GM12878 (cell line): ENCODE results near the gene TCF4. TPM values are rescaled to one million over a fixed set of nuclear protein-coding genes. Genes with fewer than 3 reads are reported as not detected.
A peak's percentile ranks its signal among the peaks of the same experiment; 100 is the strongest.

ENCODE experiments used
- ATAC-seq: fragments of 200-7000 bp; cut with Tn5 transposase; 3 replicates; pipeline ENCODE4 v1.9.1; 2020; ENCODE audit warnings: mild to moderate bottlenecking, moderate library complexity
- BruUV-seq: library from RNA; stranded (reverse); fragments of 400-500 nt; replicated peaks from 2 replicates; lab custom pipeline; 2021; lab: Mats Ljungman, UMichigan
- CTCF ChIA-PET: fragments of 300-600 bp; sonication (Branson Sonifier 250); formaldehyde crosslinking; extraction: SDS; loops from one replicate; lab custom pipeline; 2021; ENCODE audit warnings: inconsistent platforms; lab: Yijun Ruan, JAX
- POLR2A ChIA-PET: fragments of 350-600 bp; formaldehyde crosslinking; extraction: SDS; loops from one replicate; lab custom pipeline; 2021; ENCODE audit warnings: inconsistent platforms; lab: Charles Lee
- RAD21 ChIA-PET: fragments of 300-600 bp; sonication (Branson Sonifier 250); formaldehyde crosslinking; loops from one replicate; lab custom pipeline; 2023; ENCODE audit warnings: antibody characterized with exemption; ENCODE audit not compliant: unreplicated experiment; lab: Charles Lee
- SMC1A ChIA-PET: fragments of 300-600 bp; sonication (Branson Sonifier 250); formaldehyde crosslinking; loops from one replicate; lab custom pipeline; 2023; ENCODE audit not compliant: unreplicated experiment, uncharacterized antibody; lab: Charles Lee
- DNase-seq: peaks from one replicate; pipeline ENCODE4 v3.0.0-alpha.2; 2011; ENCODE audit warnings: low read depth, low spot score
- FAIRE-seq: peaks from 3 replicates; lab custom pipeline; 2011; peaks lifted over from hg19 to GRCh38; lab: Jason Lieb, UNC
- H2AFZ ChIP-seq: 2 replicates; pipeline ENCODE4 v1.6.0; 2011; ENCODE audit warnings: low read depth, low read length, control low read depth; ENCODE audit not compliant: control insufficient read depth
- H3K27ac ChIP-seq: 2 replicates; pipeline ENCODE4 v1.5.1; 2011; ENCODE audit warnings: control low read depth; ENCODE audit not compliant: control insufficient read depth, insufficient read depth
- H3K27me3 ChIP-seq, 2 experiments: replicated peaks in 1 of 2; 2 replicates each; pipeline versions ENCODE4 v1.6.0 to v1.6.1; 2011; ENCODE audit warnings: low read length in 1 of 2; ENCODE audit not compliant: control insufficient read depth in 2 of 2, insufficient read depth in 2 of 2
- H3K36me3 ChIP-seq, 2 experiments: 2 replicates each; pipeline ENCODE4 v1.5.1; 2011; ENCODE audit warnings: low read length in 1 of 2; ENCODE audit not compliant: control insufficient read depth in 2 of 2, insufficient read depth in 2 of 2
- H3K4me1 ChIP-seq: 2 replicates; pipeline ENCODE4 v1.6.1; 2011; ENCODE audit warnings: mild to moderate bottlenecking, low read length, moderate library complexity, mixed read lengths; ENCODE audit not compliant: control insufficient read depth, insufficient read depth
- H3K4me2 ChIP-seq: 2 replicates; pipeline ENCODE4 v1.6.0; 2011; ENCODE audit warnings: control low read depth; ENCODE audit not compliant: control insufficient read depth, insufficient read depth
- H3K4me3 ChIP-seq: fragments of 200-600 bp; sonication (generic); 2 replicates; pipeline ENCODE4 v1.5.1; 2016
- H3K79me2 ChIP-seq: 2 replicates; pipeline ENCODE4 v1.6.0; 2011; ENCODE audit warnings: low read length; ENCODE audit not compliant: control insufficient read depth, insufficient read depth
- H3K9ac ChIP-seq: 2 replicates; pipeline ENCODE4 v1.8.0; 2011; ENCODE audit warnings: low read length, control low read depth, mixed read lengths; ENCODE audit not compliant: control insufficient read depth, insufficient read depth
- H3K9me3 ChIP-seq: replicated peaks from 3 replicates; pipeline ENCODE4 v1.5.1; 2011; ENCODE audit warnings: mild to moderate bottlenecking, low read length; ENCODE audit not compliant: control insufficient read depth, insufficient read depth
- H4K20me1 ChIP-seq: 2 replicates; pipeline ENCODE4 v1.6.0; 2011; ENCODE audit not compliant: control insufficient read depth, insufficient read depth
- ATF2 ChIP-seq: IDR thresholded peaks from 2 replicates; pipeline ENCODE4 v1.6.1; 2012; ENCODE audit warnings: low read length, inconsistent platforms
- BRCA1 ChIP-seq: IDR thresholded peaks from 2 replicates; pipeline ENCODE4 v1.6.1; 2011; ENCODE audit warnings: low read depth, low read length, improper control_type of control experiment
- CBFB ChIP-seq: IDR thresholded peaks from 2 replicates; pipeline ENCODE4 v1.6.1; 2016; ENCODE audit warnings: antibody characterized with exemption, low read depth
- CUX1 ChIP-seq: IDR thresholded peaks from 2 replicates; pipeline ENCODE4 v1.6.1; 2012; ENCODE audit warnings: improper control_type of control experiment, low read depth, low read length; ENCODE audit not compliant: insufficient replicate concordance
- DPF2 ChIP-seq: fragments of 450-650 bp; IDR thresholded peaks from 2 replicates; pipeline ENCODE4 v1.6.1; 2017; ENCODE audit warnings: mild to moderate bottlenecking
- EP300 ChIP-seq, 2 experiments: fragments of 150-350 bp in 1 of 2; IDR thresholded peaks; 2 replicates each; pipeline ENCODE4 v1.6.1; 2011 to 2012; ENCODE audit warnings: low read depth in 2 of 2, low read length in 2 of 2, borderline replicate concordance in 1 of 2, improper control_type of control experiment in 1 of 2, inconsistent platforms in 1 of 2; ENCODE audit not compliant: control insufficient read depth in 1 of 2
- IRF3 ChIP-seq: fragments of 450-650 bp; IDR thresholded peaks from 2 replicates; pipeline ENCODE4 v1.6.1; 2014; ENCODE audit warnings: mild to moderate bottlenecking
- KAT2A ChIP-seq: conservative IDR thresholded peaks from 2 replicates; pipeline ENCODE4 v1.6.1; 2011; ENCODE audit warnings: low read depth, low read length; ENCODE audit not compliant: control insufficient read depth
- KDM1A ChIP-seq: fragments of 200-600 bp; sonication (generic); IDR thresholded peaks from 2 replicates; pipeline ENCODE4 v1.6.1; 2016; ENCODE audit warnings: borderline replicate concordance
- MYB ChIP-seq: fragments of 150-350 bp; IDR thresholded peaks from 2 replicates; pipeline ENCODE4 v1.6.1; 2014; ENCODE audit warnings: mild to moderate bottlenecking, low read depth, low read length, borderline replicate concordance
- NFYA ChIP-seq: IDR thresholded peaks from 2 replicates; pipeline ENCODE4 v1.6.1; 2011; ENCODE audit warnings: low read depth, mild to moderate bottlenecking, low read length, improper control_type of control experiment, borderline replicate concordance
- NR2F1 ChIP-seq: fragments of 450-650 bp; conservative IDR thresholded peaks from 2 replicates; pipeline ENCODE4 v1.6.1; 2017; ENCODE audit warnings: mild to moderate bottlenecking
- SPI1 ChIP-seq: IDR thresholded peaks from 2 replicates; pipeline ENCODE4 v1.6.1; 2011; ENCODE audit warnings: low read depth, mild to moderate bottlenecking, low read length, moderate library complexity, borderline replicate concordance; ENCODE audit not compliant: insufficient read depth
- STAT1 ChIP-seq: fragments of 450-650 bp; conservative IDR thresholded peaks from 2 replicates; pipeline ENCODE4 v1.6.1; 2014; ENCODE audit warnings: antibody characterized with exemption, mild to moderate bottlenecking
- TCF12 ChIP-seq: IDR thresholded peaks from 2 replicates; pipeline ENCODE4 v1.6.1; 2011; ENCODE audit warnings: low read depth, mild to moderate bottlenecking, low read length
- WGBS: methylation state at CpG from one replicate; pipeline ENCODE4 v1.1.6; 2016; ENCODE audit warnings: low lambda C conversion rate; ENCODE audit not compliant: insufficient replicate concordance, insufficient coverage; ENCODE audit errors: missing lambda C conversion rate; 5-methylcytosine and 5-hydroxymethylcytosine counted together
- in situ Hi-C: fragments of 300-500 bp; cut with MboI; formaldehyde crosslinking; loops from 9 replicates; pipeline ENCODE4 v1.14.3; 2018; ENCODE audit warnings: mixed read lengths
- intact Hi-C: fragments of 100-400 bp; cut with micrococcal nuclease; formaldehyde crosslinking; loops from one replicate; pipeline ENCODE4 v1.14.2; 2022; ENCODE audit not compliant: unreplicated experiment
- polyA plus RNA-seq, 11 experiments: library from polyadenylated mRNA; depleted of rRNA in 4 of 11; unstranded in 6 of 11; stranded (reverse) in 5 of 11; fragments of >200 nt; fragmentation: Nextera tagmentation in 4 of 11; fragmentation: Illumina TruSeq in 1 of 11; extraction: Ambion mirVana in 4 of 11; extraction: Trizol in 1 of 11; gene quantifications; 1 replicate in 1 of 11; 2 replicates in 10 of 11; pipeline versions ENCODE4 v1.2.1 to v1.2.3, GENCODE V29; 2011 to 2016; ENCODE audit warnings: inconsistent platforms in 2 of 11, missing spikeins in 2 of 11, low read depth in 1 of 11
- total RNA-seq, 4 experiments: library from RNA; depleted of rRNA in 3 of 4; stranded (reverse); fragments of >200 nt in 3 of 4; fragmentation: Illumina TruSeq in 1 of 4; extraction: Trizol in 1 of 4; gene quantifications; 2 replicates each; pipeline versions ENCODE4 v1.2.1 to v1.2.3, GENCODE V29; 2013 to 2021

The TCF4 gene
- total and polyA plus RNA-seq, 10 of the 15 experiments (the other 5 are each of a cell fraction or from before 2014, with no cell fraction given): 15.2 to 94.0 (median 31.5) TPM

GRCh38 chr18:55421308-55421614, 166.7 kb downstream of the TCF4 start (continued):
- no peak for TF ChIP-seq CUX1
- TF ChIP-seq STAT1: no peak
- no peak for TF ChIP-seq BRCA1
- TF ChIP-seq CBFB: no peak
- no peak for TF ChIP-seq MYB
- TF ChIP-seq KDM1A: no peak
- no peak for TF ChIP-seq KAT2A

- Histone ChIP-seq H3K9ac (no peak overlapping the region), H3K27ac (no peak overlapping the region), H2AFZ (peak overlapping the region; percentile 30; the same call in 1 of the 2 replicates), H4K20me1 (no peaks in the 10 kb centered on the region), H3K79me2 (no peaks in the 10 kb centered on the region), H3K9me3 (no peaks in the 10 kb centered on the region), H3K4me2 (peak overlapping the region; percentile 54), H3K36me3 (no peaks in the 10 kb centered on the region), H3K4me1 (peaks cover 2% of the 10 kb centered on the region; the same call in 1 of the 2 replicates), H3K4me3 (no peak overlapping the region), H3K27me3 (peaks cover 2 to 5% of the 10 kb centered on the region in 2 experiments; a peak in 3 of 4 replicates)
- CTCF ChIA-PET: interaction anchor here (0.8 to 1.8 kb wide), 2 partner anchors 186 to 316 kb away, joined by 3 read pairs; no protein-coding TSS in a partner anchor
- WGBS: 1% methylated on average over 5 of the region's 6 CpGs
- no peak for FAIRE-seq
- ATAC-seq: peak; percentile 75
- in situ Hi-C loops: no loop called here
- DNase-seq: no peak
- SMC1A ChIA-PET: interaction anchor here (1.0 to 1.1 kb wide), 2 partner anchors 14 to 186 kb away, joined by 3 to 4 read pairs; no protein-coding TSS in a partner anchor
- RAD21 ChIA-PET: interaction anchor here (1.0 kb wide), 1 partner anchor 187 kb away, joined by 3 read pairs; no protein-coding TSS in a partner anchor
- POLR2A ChIA-PET: no interaction called here
- BruUV-seq: no TSS peak
- intact Hi-C loops: no loop called here
- TF ChIP-seq TCF12 (no peak), DPF2 (0 out of 2 replicates have a peak, but pooled peaks have one; percentile 38), EP300 (IDR thresholded peaks at IDR 0.05; ENCODE audit: borderline replicate concordance in 1 of 2, control insufficient read depth in 1 of 2, low read depth in 2 of 2, low read length in 2 of 2) (0 out of 4 replicates have a peak, but pooled peaks of 1 of the 2 experiments have one; percentile 15), NFYA (no peak), NR2F1 (no peak), ATF2 (no peak), IRF3 (no peak), SPI1 (peak; percentile 91)
These were observed 167.2 kb downstream of the TCF4 start for GRCh38 chr18:55420665-55421307.
